Esophagus squamous epithelium (tissue), 4 donors: ENCODE results near the gene SLC39A13.

Source experiments
- POLR2A ChIP-seq, 4 donors: fragments of 450-650 bp; IDR thresholded peaks; one replicate each; pipeline ENCODE4 v1.6.1; 2017; ENCODE audit warnings: antibody characterized with exemption in 4 of 4, mild to moderate bottlenecking in 4 of 4, moderate library complexity in 3 of 4
- TF ChIP-seq, protein P1 (sequence below), 6 experiments: fragments of 450-650 bp in 4 of 6; fragments of 200-600 bp in 2 of 6; sonication (generic) in 2 of 6; IDR thresholded peaks; one replicate each; pipeline ENCODE4 v1.5.1; 2016 to 2019; ENCODE audit warnings: antibody characterized with exemption in 6 of 6, mild to moderate bottlenecking in 4 of 6, moderate library complexity in 4 of 6

DNA sequence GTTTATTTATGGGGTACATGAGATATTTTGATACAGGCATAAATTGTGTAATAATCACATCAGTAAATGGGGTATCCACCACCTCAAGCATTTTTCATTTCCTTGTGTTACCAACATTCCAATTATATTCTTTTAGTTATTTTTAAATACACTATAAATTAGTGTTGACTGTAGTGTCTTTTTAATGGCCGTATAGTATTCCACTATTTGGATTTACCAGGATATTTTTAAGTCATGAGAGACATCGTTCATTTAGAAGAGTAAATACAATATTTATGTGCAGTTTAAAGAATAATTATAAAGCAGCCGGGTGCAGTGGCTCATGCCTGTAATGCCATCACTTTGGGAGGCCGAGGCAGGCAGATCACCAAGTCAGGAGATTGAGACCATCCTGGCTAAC, 23.9 kb upstream of the SLC39A13 start:
- no peak for TF ChIP-seq POLR2A (IDR thresholded peaks at IDR 0.05)
- TF ChIP-seq, protein P1, sequence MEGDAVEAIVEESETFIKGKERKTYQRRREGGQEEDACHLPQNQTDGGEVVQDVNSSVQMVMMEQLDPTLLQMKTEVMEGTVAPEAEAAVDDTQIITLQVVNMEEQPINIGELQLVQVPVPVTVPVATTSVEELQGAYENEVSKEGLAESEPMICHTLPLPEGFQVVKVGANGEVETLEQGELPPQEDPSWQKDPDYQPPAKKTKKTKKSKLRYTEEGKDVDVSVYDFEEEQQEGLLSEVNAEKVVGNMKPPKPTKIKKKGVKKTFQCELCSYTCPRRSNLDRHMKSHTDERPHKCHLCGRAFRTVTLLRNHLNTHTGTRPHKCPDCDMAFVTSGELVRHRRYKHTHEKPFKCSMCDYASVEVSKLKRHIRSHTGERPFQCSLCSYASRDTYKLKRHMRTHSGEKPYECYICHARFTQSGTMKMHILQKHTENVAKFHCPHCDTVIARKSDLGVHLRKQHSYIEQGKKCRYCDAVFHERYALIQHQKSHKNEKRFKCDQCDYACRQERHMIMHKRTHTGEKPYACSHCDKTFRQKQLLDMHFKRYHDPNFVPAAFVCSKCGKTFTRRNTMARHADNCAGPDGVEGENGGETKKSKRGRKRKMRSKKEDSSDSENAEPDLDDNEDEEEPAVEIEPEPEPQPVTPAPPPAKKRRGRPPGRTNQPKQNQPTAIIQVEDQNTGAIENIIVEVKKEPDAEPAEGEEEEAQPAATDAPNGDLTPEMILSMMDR (IDR thresholded peaks at IDR 0.05) = no peak
